IMR-90 (cell line): ENCODE results near the gene KLRF1. TPM values are rescaled to one million over a fixed set of nuclear protein-coding genes. Genes with fewer than 3 reads are reported as not detected.

Experiments
- ATAC-seq: fragments of 200-7000 bp; cut with Tn5 transposase; 2 replicates; pipeline ENCODE4 v1.9.1; 2020; ENCODE audit warnings: low read depth, mild to moderate bottlenecking, moderate library complexity
- BruUV-seq: library from RNA; stranded (reverse); fragments of 400-500 nt; replicated peaks from 2 replicates; lab custom pipeline; 2021; lab: Mats Ljungman, UMichigan
- CTCF ChIA-PET: fragments of 300-600 bp; formaldehyde crosslinking; extraction: SDS; loops from one replicate; lab custom pipeline; 2021; ENCODE audit warnings: antibody characterized with exemption; lab: Yijun Ruan, JAX
- POLR2A ChIA-PET: fragments of 300-600 bp; sonication (Branson Sonifier 250); formaldehyde crosslinking; loops from one replicate; lab custom pipeline; 2022; ENCODE audit warnings: antibody characterized with exemption; ENCODE audit not compliant: unreplicated experiment; lab: Charles Lee
- DNase-seq: peaks from one replicate; pipeline ENCODE4 v3.0.0; 2013
- H2AFZ ChIP-seq: replicated peaks from 2 replicates; pipeline ENCODE3; 2013; ENCODE audit warnings: low read length, mild to moderate bottlenecking; ENCODE audit not compliant: poor library complexity
- H2AK5ac ChIP-seq: 2 replicates; pipeline ENCODE4 v1.6.1; 2013; ENCODE audit warnings: low read depth, low read length, inconsistent platforms
- H2AK9ac ChIP-seq: replicated peaks from 2 replicates; pipeline ENCODE3; 2013; ENCODE audit warnings: mild to moderate bottlenecking, low read depth, low read length, moderate library complexity; ENCODE audit not compliant: poor library complexity
- H2BK120ac ChIP-seq: 2 replicates; pipeline ENCODE4 v1.6.1; 2013; ENCODE audit warnings: low read depth, low read length, inconsistent platforms
- H2BK15ac ChIP-seq: 3 replicates; pipeline ENCODE4 v1.6.1; 2013; ENCODE audit warnings: low read depth, low read length, inconsistent platforms
- H2BK20ac ChIP-seq: 2 replicates; pipeline ENCODE4 v1.6.1; 2013; ENCODE audit warnings: low read depth, mild to moderate bottlenecking, inconsistent platforms, low read length, moderate library complexity
- H2BK5ac ChIP-seq: 2 replicates; pipeline ENCODE4 v1.6.1; 2013; ENCODE audit warnings: mild to moderate bottlenecking, low read depth, low read length, inconsistent platforms; ENCODE audit not compliant: poor library complexity, severe bottlenecking
- H3K14ac ChIP-seq: replicated peaks from 2 replicates; pipeline ENCODE4 v1.6.1; 2013; ENCODE audit warnings: low read depth, low read length, inconsistent platforms
- H3K18ac ChIP-seq: 2 replicates; pipeline ENCODE4 v1.6.1; 2013; ENCODE audit warnings: low read depth, low read length, control low read depth
- H3K23ac ChIP-seq: 2 replicates; pipeline ENCODE4 v1.6.1; 2013; ENCODE audit warnings: low read depth, low read length, inconsistent platforms
- H3K27ac ChIP-seq: 2 replicates; pipeline ENCODE4 v1.5.1; 2013; ENCODE audit warnings: mild to moderate bottlenecking, control low read depth, low read length; ENCODE audit not compliant: insufficient read depth
- H3K27me3 ChIP-seq: 2 replicates; pipeline ENCODE4 v1.6.1; 2013; ENCODE audit warnings: low read length; ENCODE audit not compliant: control insufficient read depth, insufficient read depth
- H3K36me3 ChIP-seq: 2 replicates; pipeline ENCODE4 v1.6.1; 2013; ENCODE audit warnings: low read length, mixed read lengths; ENCODE audit not compliant: control insufficient read depth, insufficient read depth
- H3K4ac ChIP-seq: 2 replicates; pipeline ENCODE4 v1.6.1; 2013; ENCODE audit warnings: low read depth, low read length, inconsistent platforms
- H3K4me1 ChIP-seq: 2 replicates; pipeline ENCODE4 v1.6.1; 2013; ENCODE audit warnings: low read length, mixed read lengths; ENCODE audit not compliant: control insufficient read depth, insufficient read depth
- H3K4me2 ChIP-seq: 2 replicates; pipeline ENCODE4 v1.6.1; 2013; ENCODE audit warnings: low read depth, mild to moderate bottlenecking, control low read depth, low read length, moderate library complexity
- H3K4me3 ChIP-seq: 2 replicates; pipeline ENCODE4 v1.5.1; 2013; ENCODE audit warnings: low read depth, mild to moderate bottlenecking, control low read depth, low read length, moderate library complexity; ENCODE audit not compliant: insufficient read depth
- H3K56ac ChIP-seq: 2 replicates; pipeline ENCODE4 v1.6.1; 2013; ENCODE audit warnings: low read length, inconsistent platforms; ENCODE audit not compliant: insufficient read depth; ENCODE audit errors: extremely low read depth
- H3K79me1 ChIP-seq, 2 experiments: 2 replicates each; pipeline ENCODE4 v1.6.1; 2013; ENCODE audit warnings: low read length in 2 of 2, inconsistent platforms in 1 of 2, low read depth in 1 of 2
- H3K9ac ChIP-seq: 2 replicates; pipeline ENCODE4 v1.6.1; 2013; ENCODE audit warnings: low read depth, low read length, control low read depth
- H3K9me1 ChIP-seq: 2 replicates; pipeline ENCODE4 v1.6.1; 2013; ENCODE audit warnings: low read length, inconsistent platforms; ENCODE audit not compliant: insufficient read depth
- H3K9me3 ChIP-seq: 2 replicates; pipeline ENCODE4 v1.6.1; 2013; ENCODE audit warnings: low read length; ENCODE audit not compliant: control insufficient read depth, insufficient read depth
- H4K20me1 ChIP-seq: 2 replicates; pipeline ENCODE4 v1.6.1; 2013; ENCODE audit warnings: low read length, inconsistent platforms; ENCODE audit not compliant: insufficient read depth
- H4K5ac ChIP-seq: 2 replicates; pipeline ENCODE4 v1.6.1; 2013; ENCODE audit warnings: mild to moderate bottlenecking, low read depth, low read length, control low read depth
- H4K8ac ChIP-seq, 2 experiments: 2 replicates each; pipeline ENCODE4 v1.6.1; 2013; ENCODE audit warnings: low read depth in 2 of 2, low read length in 2 of 2, control low read depth in 1 of 2, inconsistent platforms in 1 of 2
- H4K91ac ChIP-seq: 2 replicates; pipeline ENCODE4 v1.6.1; 2013; ENCODE audit warnings: low read depth, low read length, inconsistent platforms; ENCODE audit not compliant: insufficient read depth
- CEBPB ChIP-seq: IDR thresholded peaks from 2 replicates; pipeline ENCODE4 v1.6.1; 2012; ENCODE audit warnings: low read depth, low read length, improper control_type of control experiment
- FOS ChIP-seq: fragments of 150-350 bp; IDR thresholded peaks from 2 replicates; pipeline ENCODE4 v1.6.1; 2016; ENCODE audit warnings: low read depth, low read length
- MAFK ChIP-seq: IDR thresholded peaks from 2 replicates; pipeline ENCODE4 v1.6.1; 2012; ENCODE audit warnings: low read depth, low read length, improper control_type of control experiment
- MAZ ChIP-seq: IDR thresholded peaks from 2 replicates; pipeline ENCODE4 v1.6.1; 2012; ENCODE audit warnings: low read depth, mild to moderate bottlenecking, low read length, improper control_type of control experiment, moderate library complexity, borderline replicate concordance
- NFE2L2 ChIP-seq: fragments of 150-350 bp; IDR thresholded peaks from 2 replicates; pipeline ENCODE4 v1.6.1; 2016; ENCODE audit warnings: low read depth, mild to moderate bottlenecking, low read length
- POLR2A ChIP-seq: IDR thresholded peaks from 2 replicates; pipeline ENCODE4 v1.6.1; 2012; ENCODE audit warnings: mild to moderate bottlenecking, low read depth, low read length
- RAD21 ChIP-seq: IDR thresholded peaks from 2 replicates; pipeline ENCODE4 v1.6.1; 2012; ENCODE audit warnings: low read length, improper control_type of control experiment
- SMC3 ChIP-seq: fragments of 150-350 bp; IDR thresholded peaks from 2 replicates; pipeline ENCODE4 v1.6.1; 2016; ENCODE audit warnings: low read depth, mild to moderate bottlenecking, antibody characterized with exemption, low read length, moderate library complexity
- USF2 ChIP-seq: fragments of 150-350 bp; IDR thresholded peaks from 2 replicates; pipeline ENCODE4 v1.6.1; 2017; ENCODE audit warnings: mild to moderate bottlenecking, antibody characterized with exemption, low read length, low read depth
- whole genome bisulfite sequencing, 2 experiments: methylation state at CpG; one replicate each; pipeline versions ENCODE4 v1.1.5 to v1.1.7; 2013; ENCODE audit warnings: missing lambda C conversion rate in 2 of 2; ENCODE audit not compliant: insufficient read length in 1 of 2; ENCODE audit errors: extremely low coverage in 2 of 2; 5-methylcytosine and 5-hydroxymethylcytosine counted together
- dilution Hi-C: fragments of 300-500 bp; cut with HindIII; formaldehyde crosslinking; loops from one replicate; pipeline ENCODE4 v1.14.3; 2018; ENCODE audit warnings: low sequenced_read_pairs; ENCODE audit not compliant: unreplicated experiment
- in situ Hi-C: fragments of 300-500 bp; cut with MboI; formaldehyde crosslinking; loops from 3 replicates; pipeline ENCODE4 v1.14.3; 2019; ENCODE audit warnings: low sequenced_read_pairs, inconsistent platforms, mixed read lengths
- intact Hi-C: fragments of 100-400 bp; cut with micrococcal nuclease; formaldehyde crosslinking; loops from 2 replicates; pipeline ENCODE4 v1.10.0; 2022
- polyA plus RNA-seq, 3 experiments: library from polyadenylated mRNA; depleted of rRNA; stranded (reverse); fragments of >200 nt; gene quantifications; 2 replicates each; pipeline ENCODE4 v1.2.3, GENCODE V29; 2012; ENCODE audit warnings: low replicate concordance in 1 of 3
- total RNA-seq: library from RNA; depleted of rRNA; stranded (reverse); fragments of >200 nt; gene quantifications from 2 replicates; pipeline ENCODE4 v1.2.3, GENCODE V29; 2012
- TF ChIP-seq, protein P1 (sequence below): conservative IDR thresholded peaks from 2 replicates; pipeline ENCODE4 v1.5.1; 2012; ENCODE audit warnings: mild to moderate bottlenecking, low read depth, low read length, improper control_type of control experiment

Gene KLRF1
- total and polyA plus RNA-seq, 2 of the 4 experiments (the other 2 are of a cell fraction) = not detected

- H3K9me3 ChIP-seq = no peaks in the 10 kb centered on the region
- no peak overlapping the region for H4K8ac ChIP-seq
- in situ Hi-C loops (loop anchor here (10.0 kb wide), 1 partner anchor 114 kb away; no protein-coding TSS in a partner anchor), dilution Hi-C loops (no loop called here), intact Hi-C loops (no loop called here)
- H3K36me3 ChIP-seq = no peaks in the 10 kb centered on the region
- no peak overlapping the region for H3K56ac ChIP-seq
- H2AFZ ChIP-seq = no peak overlapping the region
- peaks cover 3% of the 10 kb centered on the region; the same call in 1 of the 2 replicates for H3K27me3 ChIP-seq
- no CpG with 5 or more reads among the region's 2 CpGs for WGBS, 2 experiments
- no peak for DNase-seq
- TF ChIP-seq NFE2L2 (no peak), SMC3 (no peak), CEBPB (no peak), USF2 (no peak), RAD21 (no peak), MAZ (no peak), FOS (no peak), MAFK (no peak), POLR2A (no peak)
- TF ChIP-seq, protein P1, sequence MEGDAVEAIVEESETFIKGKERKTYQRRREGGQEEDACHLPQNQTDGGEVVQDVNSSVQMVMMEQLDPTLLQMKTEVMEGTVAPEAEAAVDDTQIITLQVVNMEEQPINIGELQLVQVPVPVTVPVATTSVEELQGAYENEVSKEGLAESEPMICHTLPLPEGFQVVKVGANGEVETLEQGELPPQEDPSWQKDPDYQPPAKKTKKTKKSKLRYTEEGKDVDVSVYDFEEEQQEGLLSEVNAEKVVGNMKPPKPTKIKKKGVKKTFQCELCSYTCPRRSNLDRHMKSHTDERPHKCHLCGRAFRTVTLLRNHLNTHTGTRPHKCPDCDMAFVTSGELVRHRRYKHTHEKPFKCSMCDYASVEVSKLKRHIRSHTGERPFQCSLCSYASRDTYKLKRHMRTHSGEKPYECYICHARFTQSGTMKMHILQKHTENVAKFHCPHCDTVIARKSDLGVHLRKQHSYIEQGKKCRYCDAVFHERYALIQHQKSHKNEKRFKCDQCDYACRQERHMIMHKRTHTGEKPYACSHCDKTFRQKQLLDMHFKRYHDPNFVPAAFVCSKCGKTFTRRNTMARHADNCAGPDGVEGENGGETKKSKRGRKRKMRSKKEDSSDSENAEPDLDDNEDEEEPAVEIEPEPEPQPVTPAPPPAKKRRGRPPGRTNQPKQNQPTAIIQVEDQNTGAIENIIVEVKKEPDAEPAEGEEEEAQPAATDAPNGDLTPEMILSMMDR = no peak
- no peaks in the 10 kb centered on the region for H4K20me1 ChIP-seq
- no peak overlapping the region for H4K91ac ChIP-seq
- no peaks in the 10 kb centered on the region for H3K79me1 ChIP-seq
- no TSS peak for BruUV-seq
- H3K27ac ChIP-seq = no peak overlapping the region
- H3K4me3 ChIP-seq = no peak overlapping the region
- ATAC-seq = no peak
- POLR2A ChIA-PET = no interaction called here
- no peak overlapping the region for H4K5ac ChIP-seq
- no peak overlapping the region for H3K4ac ChIP-seq
- H3K4me1 ChIP-seq = no peaks in the 10 kb centered on the region
- no peak overlapping the region for H2BK15ac ChIP-seq
- CTCF ChIA-PET = interaction anchor here (1.5 kb wide), 1 partner anchor 60 kb away, joined by 9 read pairs; no protein-coding TSS in a partner anchor
- H2AK5ac ChIP-seq = no peak overlapping the region
- no peak overlapping the region for H2BK5ac ChIP-seq
- H3K9ac ChIP-seq = no peak overlapping the region
- H3K9me1 ChIP-seq = no peaks in the 10 kb centered on the region
- H3K14ac ChIP-seq = no peak overlapping the region
- no peak overlapping the region for H3K18ac ChIP-seq
- H3K4me2 ChIP-seq = no peak overlapping the region
- H3K23ac ChIP-seq = no peak overlapping the region
- H2BK20ac ChIP-seq = no peak overlapping the region
- no peak overlapping the region for H2AK9ac ChIP-seq
- H2BK120ac ChIP-seq = no peak overlapping the region
These were observed 16.6 kb upstream of the KLRF1 start for GRCh38 chr12:9810671-9811070.
